Activated effector memory CD4-positive, alpha-beta T cell treated with anti-CD3 and anti-CD28 coated beads, Interleukin-2, amount 50 U/mL, for 16 hours (primary cell): ENCODE data around the gene WSB1.
"Not testable (repeated sequence)": the region's sequence is repeated elsewhere in the genome, so short reads cannot be mapped to it uniquely, and the experiment has no call there.

Experiments
- DNase-seq: peaks from one replicate; pipeline ENCODE4 v3.0.0-alpha.2; 2020

Gene WSB1

GRCh38 chr17:27293898-27294688, at the start of gene WSB1:
Gene WSB1 (plus strand): TSS chr17:27294114. CDS start chr17:27294396, 282 bp downstream.
- DNase-seq, result peak; percentile 97

DNA sequence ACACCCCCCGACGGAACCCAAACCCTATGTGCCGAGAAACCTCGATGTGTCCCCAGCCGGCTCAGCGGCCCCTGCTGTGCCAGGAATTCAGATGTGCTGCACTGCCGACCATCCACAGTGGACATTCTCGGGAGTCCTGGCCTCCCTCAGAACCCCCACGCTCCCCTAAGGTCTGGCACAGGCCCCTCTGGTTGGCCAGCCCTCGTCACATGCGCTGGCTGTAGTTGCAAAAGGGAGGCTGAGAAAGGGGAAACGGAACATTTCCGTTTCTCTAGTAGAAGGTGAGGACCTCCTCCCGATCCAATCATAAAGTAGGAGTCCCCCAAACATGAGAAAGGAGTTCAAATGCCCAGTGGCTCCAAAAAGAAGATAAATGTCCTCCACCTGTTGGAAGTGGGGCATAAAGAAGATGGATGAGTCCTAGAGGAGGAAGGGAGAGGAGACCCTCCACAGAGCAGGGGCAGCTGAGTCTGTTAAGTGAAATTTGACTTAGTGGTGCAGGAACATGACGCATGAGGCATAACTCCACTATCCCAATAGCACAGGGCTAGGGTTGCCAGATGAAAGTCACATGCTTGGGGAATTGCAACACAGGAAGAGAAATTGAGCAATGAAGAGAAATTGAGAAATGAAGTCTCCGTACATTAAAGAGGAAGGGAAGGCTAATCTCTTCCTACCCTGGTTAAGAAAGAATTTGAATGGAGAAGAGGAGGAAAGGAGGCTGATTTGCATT, 49.3 kb upstream of the WSB1 start:
- DNase-seq, result no peak

DNA sequence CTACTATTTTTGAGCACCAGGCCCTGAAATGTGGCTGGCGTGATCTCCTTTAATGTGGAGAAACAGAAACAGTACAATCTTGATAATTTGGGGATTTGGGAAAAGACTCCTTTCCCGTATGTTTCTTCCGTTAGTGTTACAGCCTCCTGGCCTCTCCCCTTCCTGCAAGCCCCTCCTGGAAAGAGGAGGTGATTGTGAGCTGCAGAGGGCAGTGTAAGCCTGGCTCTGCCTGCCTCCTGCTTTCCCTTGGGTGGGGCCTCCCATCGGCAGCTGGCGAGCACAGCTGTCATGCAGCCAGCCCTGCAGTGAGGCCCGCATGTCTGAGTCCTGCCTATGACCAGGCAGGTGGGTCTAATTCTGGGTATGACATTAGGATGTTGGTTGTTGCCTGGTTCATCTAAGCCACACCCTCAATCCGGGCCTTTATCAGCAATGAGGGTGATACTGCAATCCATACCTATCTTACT, 48.7 kb upstream of the WSB1 start:
- DNase-seq, result peak; percentile 70

- DNase-seq, result no peak
Measured at GRCh38 chr17:27246537-27246936, 47.4 kb upstream of the WSB1 start.

GRCh38 chr17:27247071-27247957, 46.6 kb upstream of the WSB1 start:
- no peak for DNase-seq

DNA sequence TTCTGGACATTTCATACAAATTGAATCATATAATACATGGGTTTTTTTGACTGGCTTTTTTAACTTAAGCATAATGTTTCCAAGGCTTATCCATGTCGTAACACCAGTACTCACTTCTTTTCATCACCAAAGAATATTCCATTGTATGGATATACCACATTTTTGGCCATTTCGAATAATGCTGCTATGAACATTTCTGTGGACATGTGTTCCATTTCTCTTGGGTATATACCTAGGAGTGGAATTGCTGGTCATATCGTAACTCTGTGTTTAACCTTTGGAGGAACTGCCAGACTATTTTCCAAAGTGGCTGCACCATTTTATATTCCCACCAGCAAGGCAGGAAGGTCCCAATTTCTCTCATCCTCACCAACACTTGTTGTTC, 46.0 kb upstream of the WSB1 start:
- DNase-seq, result no peak

- DNase-seq, result not testable (repeated sequence)
Measured at GRCh38 chr17:27250791-27251190, 43.1 kb upstream of the WSB1 start.

DNA sequence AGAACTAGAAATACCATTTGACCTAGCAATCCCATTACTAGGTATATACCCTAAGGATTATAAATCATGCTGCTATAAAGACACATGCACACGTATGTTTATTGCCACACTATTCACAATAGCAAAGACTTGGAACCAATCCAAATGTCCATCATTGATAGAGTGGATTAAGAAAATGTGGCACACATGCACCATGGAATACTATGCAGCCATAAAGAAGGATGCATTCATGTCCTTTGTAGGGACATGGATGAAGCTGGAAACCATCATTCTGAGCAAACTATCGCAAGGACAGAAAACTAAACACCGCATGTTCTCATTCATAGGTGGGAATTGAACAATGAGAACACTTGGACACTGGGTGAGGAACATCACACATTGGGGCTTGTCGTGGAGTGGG, 39.1 kb upstream of the WSB1 start:
- not testable (repeated sequence) for DNase-seq

DNA sequence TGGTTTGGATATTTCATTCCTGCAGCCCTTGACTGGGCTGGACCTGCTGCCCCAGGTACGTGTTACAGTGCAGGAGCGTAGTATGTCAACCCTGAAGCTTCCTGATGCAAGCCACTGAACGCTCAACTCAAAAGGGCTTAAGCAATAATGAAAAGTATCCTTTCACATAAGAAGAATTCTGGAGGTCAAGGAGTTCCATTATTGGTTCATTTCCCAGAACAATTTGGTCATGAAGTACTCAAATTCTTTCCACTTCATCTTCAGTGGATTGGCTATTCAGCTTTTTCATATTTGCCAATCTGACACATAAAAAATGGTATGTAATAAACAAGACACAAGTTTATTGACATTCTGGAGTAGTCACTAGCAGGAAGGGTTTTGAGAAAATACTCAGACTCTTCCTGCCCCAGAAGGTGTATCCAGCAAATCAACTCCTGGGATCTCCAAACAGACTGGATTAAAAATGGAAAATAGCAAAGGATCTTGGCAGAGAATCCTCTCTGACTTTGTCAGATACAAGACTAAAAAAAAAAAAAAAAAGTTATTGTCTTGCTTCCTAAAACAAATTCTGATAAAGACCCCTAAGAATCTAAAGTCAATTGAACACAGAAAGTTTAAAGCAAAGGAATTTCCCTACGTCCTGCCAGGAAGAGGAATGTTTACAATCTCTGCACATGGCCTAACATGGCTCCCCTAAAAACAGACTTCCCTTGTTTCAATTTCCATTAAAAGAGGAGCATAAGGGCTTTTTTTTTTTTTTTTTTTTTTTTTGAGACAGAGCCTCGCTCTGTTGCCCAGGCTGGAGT, 37.5 kb upstream of the WSB1 start:
- no peak for DNase-seq

GRCh38 chr17:27257031-27257357, 36.9 kb upstream of the WSB1 start:
- no peak for DNase-seq

GRCh38 chr17:27259356-27259755, 34.6 kb upstream of the WSB1 start:
- DNase-seq, result no peak

- no peak for DNase-seq
Measured at GRCh38 chr17:27263386-27263785, 30.5 kb upstream of the WSB1 start.

- DNase-seq, result no peak
Measured at GRCh38 chr17:27264068-27264812, 29.7 kb upstream of the WSB1 start.

DNA sequence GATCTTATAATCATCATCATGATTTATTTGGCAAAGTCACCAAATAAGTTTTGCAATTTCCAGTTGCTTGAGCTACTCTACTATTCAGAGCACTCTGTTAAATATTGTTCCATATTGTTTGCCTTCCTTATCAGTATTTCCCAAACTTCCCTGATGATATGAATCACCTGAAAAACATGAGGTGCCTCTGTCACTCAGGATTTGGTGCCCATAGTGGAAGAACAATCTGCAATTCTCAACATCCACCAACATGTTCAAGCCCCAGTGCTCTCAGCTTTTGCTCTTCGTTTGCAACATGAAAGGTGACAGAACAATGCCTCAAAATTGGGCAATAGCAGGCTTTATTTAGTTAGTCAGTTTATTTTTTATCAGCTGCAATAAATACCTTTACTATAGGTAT, 28.6 kb upstream of the WSB1 start:
- no peak for DNase-seq

GRCh38 chr17:27266228-27266627, 27.7 kb upstream of the WSB1 start:
- no peak for DNase-seq

DNA sequence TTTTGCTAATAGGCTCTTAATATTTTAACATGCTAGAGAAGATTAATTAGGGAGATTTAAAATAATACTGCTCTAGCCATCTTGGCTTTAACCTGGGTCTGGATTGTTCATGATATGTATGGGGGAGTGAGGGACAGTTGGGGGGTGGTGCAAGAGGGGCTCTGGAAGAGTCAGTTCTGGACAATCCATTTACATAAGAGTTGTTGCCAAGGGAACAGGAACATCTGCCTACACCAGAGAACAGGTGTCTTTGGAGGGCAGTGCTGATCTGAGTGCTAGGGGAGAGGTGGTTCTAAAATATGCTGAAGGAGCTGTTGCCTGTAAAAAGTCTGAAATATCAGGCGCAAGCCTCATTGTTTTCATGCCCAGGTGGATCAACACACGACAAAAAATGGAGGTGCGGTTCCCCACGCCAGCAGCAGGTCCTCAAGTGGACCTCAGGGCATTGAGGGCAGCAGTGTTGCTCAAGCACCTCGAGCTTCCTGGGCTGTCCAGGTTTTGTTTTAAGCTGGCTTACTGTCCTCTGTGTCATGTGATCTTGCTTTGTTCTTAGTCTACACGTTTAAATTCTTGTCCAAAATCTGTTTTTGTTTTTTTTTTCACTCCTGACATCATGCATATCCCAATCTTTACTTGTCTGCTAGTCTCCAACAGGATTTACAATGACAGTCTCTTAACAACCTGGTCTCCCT, 25.4 kb upstream of the WSB1 start:
- DNase-seq, result no peak

GRCh38 chr17:27269201-27269600, 24.7 kb upstream of the WSB1 start:
- DNase-seq, result no peak

DNA sequence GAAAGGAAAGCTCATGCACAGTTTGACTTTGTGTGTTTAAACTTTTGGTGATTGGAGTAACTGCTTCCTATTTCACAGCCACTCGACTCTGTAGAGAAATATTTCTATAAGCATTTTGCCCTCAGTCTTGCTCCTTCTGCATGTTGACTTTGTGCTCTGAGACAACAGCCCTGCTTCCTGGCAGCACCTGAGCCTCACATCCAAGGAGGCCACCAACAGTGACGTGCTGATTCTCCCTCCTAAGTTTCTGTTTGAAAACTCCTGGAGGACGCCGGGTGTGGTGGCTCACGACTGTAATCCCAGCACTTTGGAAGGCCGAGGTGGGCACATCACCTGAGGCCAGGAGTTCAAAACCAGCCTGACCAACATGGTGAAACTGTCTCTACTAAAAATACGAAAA, 23.9 kb upstream of the WSB1 start:
- no peak for DNase-seq

DNA sequence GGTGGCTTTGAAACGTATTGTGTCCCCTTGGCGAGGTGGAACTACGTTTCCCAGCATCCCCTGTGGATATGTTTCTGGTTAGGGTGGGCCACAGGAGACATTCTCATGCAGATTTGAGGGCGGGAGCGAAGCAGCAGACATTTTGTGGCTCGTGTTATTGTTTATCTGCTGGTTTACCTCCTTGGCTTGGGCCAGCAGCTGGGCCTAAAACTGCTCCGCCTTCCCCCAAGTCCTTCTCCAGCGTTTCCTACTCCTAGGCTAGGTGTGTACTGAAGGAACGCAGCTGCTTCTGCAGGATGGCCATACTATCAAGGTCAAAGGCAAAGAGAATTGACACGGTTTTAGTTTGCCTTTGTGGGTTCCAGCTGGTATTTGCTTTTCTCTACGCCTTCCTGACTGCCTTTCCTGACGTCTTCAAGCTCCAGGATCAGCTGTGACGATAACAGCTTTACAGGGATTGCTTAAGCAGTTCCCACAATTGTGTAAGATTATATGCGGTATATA, 17.2 kb upstream of the WSB1 start:
- DNase-seq, result no peak

GRCh38 chr17:27279132-27279531, 14.8 kb upstream of the WSB1 start:
- DNase-seq, result not testable (repeated sequence)

DNA sequence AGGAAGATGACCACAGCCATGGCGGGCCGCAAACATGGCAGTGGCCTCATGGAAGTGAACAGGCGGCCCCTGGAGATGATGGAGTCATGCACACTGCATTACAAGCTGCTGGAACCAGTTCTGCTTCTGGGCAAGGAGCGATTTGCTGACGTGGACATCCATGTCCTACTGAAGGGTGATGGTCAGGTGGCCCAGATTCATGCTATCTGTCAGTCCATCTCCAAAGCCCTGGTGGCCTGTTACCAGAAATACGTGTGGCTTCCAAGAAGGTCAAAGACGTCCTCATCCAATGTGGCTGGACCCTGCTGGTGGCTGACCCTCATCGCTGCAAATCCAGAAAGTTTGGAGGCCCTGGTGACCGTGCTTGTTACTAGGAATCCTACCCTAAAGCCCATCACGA, 13.4 kb upstream of the WSB1 start:
- no peak for DNase-seq
